Lower lobe of right lung (tissue), 2 donors: ENCODE measurements around the gene MIPOL1. TPM values are rescaled to one million over a fixed set of nuclear protein-coding genes. Genes with fewer than 3 reads are reported as not detected.
"Not testable (repeated sequence)": the region's sequence is repeated elsewhere in the genome, so short reads cannot be mapped to it uniquely, and the experiment has no call there.

Experiments used
- ATAC-seq, 2 donors: fragments of 200-7000 bp; cut with Tn5 transposase; one replicate each; pipeline ENCODE4 v1.9.1; 2020 to 2022; ENCODE audit warnings: mild to moderate bottlenecking in 2 of 2, moderate library complexity in 2 of 2
- DNase-seq: peaks from one replicate; pipeline ENCODE4 v3.0.0-alpha.2; 2020
- H3K27ac ChIP-seq: fragments of 200-600 bp; one replicate; pipeline ENCODE4 v1.8.0; 2022
- H3K27me3 ChIP-seq: fragments of 200-600 bp; one replicate; pipeline ENCODE4 v1.8.0; 2022; ENCODE audit warnings: low read depth
- H3K36me3 ChIP-seq: fragments of 200-600 bp; one replicate; pipeline ENCODE4 v1.8.0; 2022; ENCODE audit warnings: mild to moderate bottlenecking
- H3K4me1 ChIP-seq: fragments of 200-600 bp; one replicate; pipeline ENCODE4 v1.8.0; 2022
- H3K4me3 ChIP-seq: fragments of 200-600 bp; one replicate; pipeline ENCODE4 v1.8.0; 2022; ENCODE audit warnings: mild to moderate bottlenecking
- H3K9me3 ChIP-seq: fragments of 200-600 bp; one replicate; pipeline ENCODE4 v1.8.0; 2022
- intact Hi-C: fragments of 100-400 bp; cut with DNase I; formaldehyde crosslinking; loops from one replicate; pipeline ENCODE4 v1.11.0; 2022
- total RNA-seq: library from RNA; stranded (reverse); fragmentation: NEBNext Ultra II Directional; extraction: Animal tissue kit (Norgen Biotek cat#: 25700); gene quantifications from one replicate; pipeline ENCODE4 v1.2.1, GENCODE V29; 2021
- TF ChIP-seq, protein P1 (sequence below): fragments of 200-600 bp; IDR thresholded peaks from one replicate; pipeline ENCODE4 v1.8.0; 2022; ENCODE audit warnings: antibody characterized with exemption, mild to moderate bottlenecking
- donor health status: DM: no; HTN: yes; CAD: no; lungs with severe emphysema.

Gene MIPOL1
- total RNA-seq, 1 donor from 2014 or later = 12.1 TPM

DNA sequence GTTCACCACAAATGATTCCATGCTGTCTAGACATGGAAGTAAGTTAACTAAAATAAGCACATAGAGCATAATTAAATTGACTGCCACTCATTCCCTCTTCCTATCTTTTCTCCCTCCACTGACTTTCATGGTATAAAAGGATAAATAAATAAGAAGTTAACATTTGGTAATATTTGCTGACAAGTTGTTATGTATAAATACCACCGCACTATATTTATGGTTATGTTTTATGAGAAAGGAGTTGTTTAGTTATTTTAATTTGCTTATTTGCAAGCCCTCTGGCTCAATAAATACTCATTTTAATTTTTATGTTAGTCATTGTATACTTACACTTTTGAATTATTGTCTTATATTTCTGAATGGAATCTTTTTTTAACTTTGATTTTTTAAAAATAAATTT is 113.5 kb downstream of the MIPOL1 start:
- DNase-seq (no peak), ATAC-seq (no peak)
- Histone ChIP-seq H3K27ac (no peak overlapping the region), H3K36me3 (no peaks in the 10 kb centered on the region), H3K27me3 (no peaks in the 10 kb centered on the region), H3K4me3 (no peak overlapping the region), H3K9me3 (no peaks in the 10 kb centered on the region), H3K4me1 (no peaks in the 10 kb centered on the region)
- intact Hi-C loops = no loop called here
- TF ChIP-seq, protein P1, sequence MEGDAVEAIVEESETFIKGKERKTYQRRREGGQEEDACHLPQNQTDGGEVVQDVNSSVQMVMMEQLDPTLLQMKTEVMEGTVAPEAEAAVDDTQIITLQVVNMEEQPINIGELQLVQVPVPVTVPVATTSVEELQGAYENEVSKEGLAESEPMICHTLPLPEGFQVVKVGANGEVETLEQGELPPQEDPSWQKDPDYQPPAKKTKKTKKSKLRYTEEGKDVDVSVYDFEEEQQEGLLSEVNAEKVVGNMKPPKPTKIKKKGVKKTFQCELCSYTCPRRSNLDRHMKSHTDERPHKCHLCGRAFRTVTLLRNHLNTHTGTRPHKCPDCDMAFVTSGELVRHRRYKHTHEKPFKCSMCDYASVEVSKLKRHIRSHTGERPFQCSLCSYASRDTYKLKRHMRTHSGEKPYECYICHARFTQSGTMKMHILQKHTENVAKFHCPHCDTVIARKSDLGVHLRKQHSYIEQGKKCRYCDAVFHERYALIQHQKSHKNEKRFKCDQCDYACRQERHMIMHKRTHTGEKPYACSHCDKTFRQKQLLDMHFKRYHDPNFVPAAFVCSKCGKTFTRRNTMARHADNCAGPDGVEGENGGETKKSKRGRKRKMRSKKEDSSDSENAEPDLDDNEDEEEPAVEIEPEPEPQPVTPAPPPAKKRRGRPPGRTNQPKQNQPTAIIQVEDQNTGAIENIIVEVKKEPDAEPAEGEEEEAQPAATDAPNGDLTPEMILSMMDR = no peak

DNA sequence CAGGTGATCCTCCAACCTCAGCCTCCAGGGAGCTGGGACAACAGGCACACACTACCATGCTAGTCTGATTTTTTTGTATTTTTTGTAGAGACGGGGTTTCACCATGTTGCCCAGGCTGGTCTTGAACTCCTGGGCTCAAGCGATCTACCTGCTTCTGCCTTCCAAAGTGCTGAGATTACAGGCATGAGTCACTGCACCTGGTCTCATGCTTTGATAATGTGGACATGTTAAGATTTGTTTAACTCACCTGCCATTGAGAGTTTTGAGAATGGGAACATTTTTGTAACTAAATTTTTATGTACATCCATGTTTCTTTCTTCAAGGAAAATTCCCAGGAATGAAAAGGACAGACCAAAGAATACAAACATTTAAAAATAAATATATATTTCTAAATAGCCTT is 121.2 kb downstream of the MIPOL1 start:
- ATAC-seq (no peak), DNase-seq (no peak)
- TF ChIP-seq, protein P1 = no peak
- Histone ChIP-seq H3K4me3 (no peak overlapping the region), H3K4me1 (no peaks in the 10 kb centered on the region), H3K36me3 (no peaks in the 10 kb centered on the region), H3K9me3 (no peaks in the 10 kb centered on the region), H3K27ac (no peak overlapping the region), H3K27me3 (no peaks in the 10 kb centered on the region)
- intact Hi-C loops = no loop called here

DNA sequence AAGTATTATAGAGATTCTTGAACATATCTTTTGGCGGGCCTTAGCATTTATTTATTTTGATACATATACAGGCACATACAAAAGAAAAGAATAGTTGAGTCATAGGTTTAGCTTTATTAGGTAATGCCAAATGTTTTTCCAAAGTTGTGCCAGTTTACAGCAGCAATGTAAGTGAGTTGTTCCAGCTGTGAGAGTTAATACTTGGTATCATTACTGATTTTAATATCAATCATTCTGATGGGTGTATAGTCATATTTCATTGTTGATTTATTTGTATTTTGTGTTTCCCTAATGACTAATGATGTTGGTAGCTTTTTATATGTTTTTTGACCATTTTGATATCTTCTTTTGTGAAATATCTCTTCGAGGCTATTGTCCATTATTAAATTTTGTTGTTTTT is 122.4 kb downstream of the MIPOL1 start:
- Histone ChIP-seq H3K9me3 (no peaks in the 10 kb centered on the region), H3K36me3 (no peaks in the 10 kb centered on the region), H3K4me1 (no peaks in the 10 kb centered on the region), H3K27ac (no peak overlapping the region), H3K27me3 (no peaks in the 10 kb centered on the region), H3K4me3 (no peak overlapping the region)
- no peak for ATAC-seq
- TF ChIP-seq, protein P1 = no peak
- intact Hi-C loops = no loop called here
- no peak for DNase-seq

GRCh38 chr14:37325332-37325731 is 127.6 kb downstream of the MIPOL1 start:
- ATAC-seq (no peak), DNase-seq (no peak)
- H3K4me1 ChIP-seq = no peaks in the 10 kb centered on the region
- H3K36me3 ChIP-seq = no peaks in the 10 kb centered on the region
- H3K9me3 ChIP-seq = no peaks in the 10 kb centered on the region
- no peak overlapping the region for H3K27ac ChIP-seq
- intact Hi-C loops = no loop called here
- TF ChIP-seq, protein P1 = no peak
- H3K27me3 ChIP-seq = no peaks in the 10 kb centered on the region
- H3K4me3 ChIP-seq = no peak overlapping the region

DNA sequence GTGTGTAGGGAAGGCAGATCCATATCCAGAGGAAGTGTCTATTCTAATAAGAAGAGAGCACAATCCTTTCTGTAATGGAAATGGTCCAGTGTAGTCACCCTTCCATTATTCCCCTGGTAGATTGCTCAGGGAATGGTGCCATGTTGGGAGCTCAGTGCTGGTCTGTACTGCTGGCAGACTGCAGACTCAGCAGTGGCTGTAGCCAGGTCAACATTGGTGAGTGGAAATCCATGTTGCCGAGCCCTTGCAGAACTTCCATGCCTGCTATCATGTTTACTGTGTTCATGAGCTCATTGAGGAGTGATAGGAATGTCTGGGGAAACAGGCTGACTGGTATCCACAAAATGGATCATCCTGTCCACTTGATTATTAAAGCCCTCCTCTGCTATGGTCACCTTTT is 128.7 kb downstream of the MIPOL1 start:
- DNase-seq (no peak), ATAC-seq (no peak)
- Histone ChIP-seq H3K27me3 (no peaks in the 10 kb centered on the region), H3K27ac (no peak overlapping the region), H3K4me1 (no peaks in the 10 kb centered on the region), H3K4me3 (no peak overlapping the region), H3K9me3 (no peaks in the 10 kb centered on the region), H3K36me3 (no peaks in the 10 kb centered on the region)
- TF ChIP-seq, protein P1 = no peak
- intact Hi-C loops = no loop called here

DNA sequence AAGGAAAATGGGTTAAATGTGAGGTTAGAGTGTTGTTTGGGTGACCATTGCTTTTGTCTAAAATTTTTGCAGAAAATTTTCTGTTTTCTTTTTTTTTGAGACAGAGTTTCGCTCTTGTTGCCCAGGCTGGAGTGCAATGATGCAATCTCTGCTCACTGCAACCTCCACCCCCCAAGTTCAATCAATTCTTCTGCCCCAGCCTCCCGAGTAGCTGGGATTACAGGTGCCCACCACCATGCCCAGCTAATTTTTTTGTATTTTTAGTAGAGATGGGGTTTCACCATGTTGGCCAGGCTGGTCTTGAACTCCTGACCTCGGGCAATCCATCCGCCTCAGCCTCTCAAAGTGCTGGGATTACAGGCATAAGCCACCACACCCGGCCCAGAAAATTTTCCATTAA is 130.2 kb downstream of the MIPOL1 start:
- not testable (repeated sequence) for H3K27ac ChIP-seq

More for the DNA sequence above, 130.2 kb downstream of the MIPOL1 start:
- H3K4me3 ChIP-seq, H3K27me3 ChIP-seq, H3K36me3 ChIP-seq, DNase-seq, H3K4me1 ChIP-seq, ATAC-seq, intact Hi-C loops, H3K9me3 ChIP-seq: not testable (repeated sequence)
